Measurements from ENCODE around the gene IKZF5.

Gene IKZF5

DNA sequence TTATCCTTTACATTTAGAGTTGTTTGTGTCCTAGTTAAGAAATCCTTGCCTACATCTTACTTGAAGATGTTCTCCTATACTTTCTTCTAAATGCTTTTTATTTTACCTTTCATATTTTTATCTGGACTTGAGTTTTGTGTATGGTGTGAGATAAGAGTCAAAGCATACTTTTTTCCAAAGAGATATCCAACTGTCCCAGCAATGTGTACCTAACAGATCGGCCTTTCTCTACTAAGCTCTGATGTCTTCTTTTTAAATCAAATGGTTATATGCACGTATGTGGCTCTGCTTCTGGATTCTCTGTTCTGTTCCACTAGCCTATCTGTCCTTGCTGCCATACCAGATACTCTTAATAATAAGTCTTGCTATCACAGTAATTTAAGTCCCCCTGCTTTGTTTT, 7.2 kb downstream of the IKZF5 start:
- TF ChIP-seq, protein P1, sequence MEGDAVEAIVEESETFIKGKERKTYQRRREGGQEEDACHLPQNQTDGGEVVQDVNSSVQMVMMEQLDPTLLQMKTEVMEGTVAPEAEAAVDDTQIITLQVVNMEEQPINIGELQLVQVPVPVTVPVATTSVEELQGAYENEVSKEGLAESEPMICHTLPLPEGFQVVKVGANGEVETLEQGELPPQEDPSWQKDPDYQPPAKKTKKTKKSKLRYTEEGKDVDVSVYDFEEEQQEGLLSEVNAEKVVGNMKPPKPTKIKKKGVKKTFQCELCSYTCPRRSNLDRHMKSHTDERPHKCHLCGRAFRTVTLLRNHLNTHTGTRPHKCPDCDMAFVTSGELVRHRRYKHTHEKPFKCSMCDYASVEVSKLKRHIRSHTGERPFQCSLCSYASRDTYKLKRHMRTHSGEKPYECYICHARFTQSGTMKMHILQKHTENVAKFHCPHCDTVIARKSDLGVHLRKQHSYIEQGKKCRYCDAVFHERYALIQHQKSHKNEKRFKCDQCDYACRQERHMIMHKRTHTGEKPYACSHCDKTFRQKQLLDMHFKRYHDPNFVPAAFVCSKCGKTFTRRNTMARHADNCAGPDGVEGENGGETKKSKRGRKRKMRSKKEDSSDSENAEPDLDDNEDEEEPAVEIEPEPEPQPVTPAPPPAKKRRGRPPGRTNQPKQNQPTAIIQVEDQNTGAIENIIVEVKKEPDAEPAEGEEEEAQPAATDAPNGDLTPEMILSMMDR (IDR thresholded peaks at IDR 0.05; ENCODE audit: borderline replicate concordance, insufficient read depth, low read depth, low read length), result no peak
- no peak overlapping the region for H3K4me3 ChIP-seq (ENCODE audit: low read depth, low read length)

DNA sequence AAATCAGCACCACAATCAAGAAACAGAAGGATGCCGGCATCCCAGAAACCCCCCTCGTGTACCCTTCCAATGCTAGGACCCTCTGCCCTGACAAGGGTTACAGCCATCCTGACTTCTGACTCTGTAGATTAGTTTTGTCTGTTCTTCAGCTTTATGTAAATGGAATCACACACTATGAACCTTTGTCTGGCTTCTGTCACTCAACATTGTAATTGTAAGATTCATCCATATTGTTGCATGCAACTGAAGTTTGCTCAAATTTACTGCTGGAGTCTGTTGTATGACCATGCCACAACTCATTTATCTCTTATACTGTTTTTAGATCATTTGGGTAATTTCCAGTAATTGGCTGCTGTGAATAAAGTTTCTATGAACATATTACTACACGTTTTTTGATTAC, 8.4 kb downstream of the IKZF5 start:
- H3K4me3 ChIP-seq (ENCODE audit: low read depth, low read length), result no peak overlapping the region
- TF ChIP-seq, protein P1 (IDR thresholded peaks at IDR 0.05; ENCODE audit: borderline replicate concordance, insufficient read depth, low read depth, low read length), result no peak

DNA sequence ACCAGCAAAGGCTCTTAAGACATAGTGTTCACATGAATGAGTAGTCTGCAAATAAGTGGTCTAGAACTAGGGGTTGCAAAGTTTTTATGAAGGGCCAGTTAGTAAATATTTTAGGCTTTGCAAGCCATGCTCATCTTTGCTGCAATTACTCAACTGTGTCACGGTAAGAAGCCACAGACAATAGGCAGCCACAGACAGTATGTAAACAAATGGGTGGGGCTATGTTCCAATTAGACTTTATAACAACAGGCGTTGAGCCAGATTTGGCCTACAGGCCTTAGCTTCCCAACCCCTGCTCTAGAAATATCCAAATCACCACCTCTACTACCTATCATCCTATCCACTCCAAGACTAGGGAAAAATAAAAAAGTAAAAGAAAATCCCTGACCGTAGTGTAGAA, 9.2 kb downstream of the IKZF5 start:
- H3K4me3 ChIP-seq (ENCODE audit: low read depth, low read length), result no peak overlapping the region
- TF ChIP-seq, protein P1 (IDR thresholded peaks at IDR 0.05; ENCODE audit: borderline replicate concordance, insufficient read depth, low read depth, low read length), result no peak

DNA sequence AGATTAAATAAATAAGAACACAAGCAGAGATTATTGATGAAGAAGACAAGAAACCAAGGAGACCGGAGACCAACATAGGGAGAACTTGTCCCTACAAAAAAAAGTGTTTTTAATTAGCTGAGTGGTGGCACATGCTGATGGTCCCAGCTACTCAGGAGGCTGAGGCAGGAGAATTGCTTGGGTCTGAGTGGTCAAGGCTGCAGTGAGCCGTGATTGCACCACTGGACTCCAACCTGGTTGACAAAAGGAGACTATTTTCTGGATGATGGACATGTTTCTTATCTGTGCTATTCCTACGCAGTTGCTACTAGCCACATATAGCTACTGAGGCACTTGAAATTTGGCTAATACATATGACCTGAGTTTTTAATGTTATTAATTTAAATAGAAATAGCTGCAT, 9.7 kb downstream of the IKZF5 start:
- no peak overlapping the region for H3K4me3 ChIP-seq (ENCODE audit: low read depth, low read length)
- TF ChIP-seq, protein P1 (IDR thresholded peaks at IDR 0.05; ENCODE audit: borderline replicate concordance, insufficient read depth, low read depth, low read length), result no peak

DNA sequence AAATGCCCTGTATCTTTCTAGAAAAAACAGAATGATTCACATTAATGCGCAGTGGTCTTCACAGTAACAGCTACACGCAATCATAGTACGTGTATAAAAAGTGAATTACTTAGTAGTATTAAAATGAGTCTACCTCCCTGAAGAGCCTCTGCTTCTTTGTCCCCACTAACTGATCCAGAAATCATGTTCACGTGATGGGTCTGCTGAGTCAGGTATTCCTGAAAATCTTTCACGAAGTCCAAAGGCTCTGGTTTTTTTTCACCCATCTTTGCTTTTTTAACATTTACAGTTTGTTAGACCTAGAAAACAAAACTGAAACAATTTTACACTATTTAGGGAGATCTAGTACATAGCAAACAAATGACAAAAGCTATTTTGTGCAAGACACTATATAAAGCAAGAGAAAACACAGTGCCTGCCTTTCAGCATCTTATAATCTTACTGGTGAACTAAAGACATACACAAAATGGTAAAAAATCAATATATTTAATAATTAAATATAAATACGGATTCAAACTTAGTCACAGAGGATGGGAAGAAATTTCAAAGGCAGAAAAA, 10.2 kb downstream of the IKZF5 start:
- H3K4me3 ChIP-seq (ENCODE audit: low read depth, low read length), result no peak overlapping the region
- TF ChIP-seq, protein P1 (IDR thresholded peaks at IDR 0.05; ENCODE audit: borderline replicate concordance, insufficient read depth, low read depth, low read length), result no peak

DNA sequence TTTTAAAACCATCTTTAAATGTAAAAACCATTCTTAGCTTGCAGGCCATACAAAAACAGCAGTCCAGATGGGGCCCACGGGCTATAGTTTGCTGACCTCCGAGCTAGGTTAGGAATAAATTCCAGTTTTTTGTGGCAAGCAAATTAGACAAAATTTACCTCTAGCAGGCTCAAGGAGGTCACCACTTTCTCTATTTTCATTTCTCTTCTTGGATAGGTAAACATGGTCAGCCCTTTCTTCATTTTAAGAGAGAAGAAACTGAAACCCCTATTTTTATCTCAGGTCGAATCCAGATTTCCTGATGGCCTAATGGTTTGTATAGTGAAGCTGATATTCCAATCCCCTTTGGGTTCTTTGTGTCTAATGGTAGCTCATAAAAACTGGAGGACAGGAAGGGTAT, 10.7 kb downstream of the IKZF5 start:
- TF ChIP-seq, protein P1 (IDR thresholded peaks at IDR 0.05; ENCODE audit: borderline replicate concordance, insufficient read depth, low read depth, low read length), result no peak
- no peak overlapping the region for H3K4me3 ChIP-seq (ENCODE audit: low read depth, low read length)

DNA sequence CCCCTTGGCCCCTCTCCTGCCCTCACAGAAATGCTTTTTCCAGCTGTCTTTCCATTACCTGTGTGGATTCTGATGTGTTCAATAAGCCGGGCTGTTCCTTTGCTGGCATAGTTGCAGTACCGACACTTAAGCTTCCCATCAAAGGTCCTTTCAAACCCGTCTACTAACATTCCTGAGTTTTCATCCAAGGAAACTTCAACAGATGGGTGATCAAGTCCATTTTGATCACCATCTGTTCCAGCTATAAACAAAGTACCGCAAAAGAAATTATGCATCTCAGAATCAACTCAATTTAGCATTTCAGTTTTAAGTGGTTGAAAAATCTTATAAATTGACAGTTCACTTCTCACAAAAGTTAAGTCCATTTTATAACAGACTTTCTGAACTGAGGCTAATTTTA, 12.7 kb downstream of the IKZF5 start:
- no peak overlapping the region for H3K4me3 ChIP-seq (ENCODE audit: low read depth, low read length)
- TF ChIP-seq, protein P1 (IDR thresholded peaks at IDR 0.05; ENCODE audit: borderline replicate concordance, insufficient read depth, low read depth, low read length), result no peak
